Measurements from ENCODE around the gene TMEM132A. TPM values are rescaled to one million over a fixed set of nuclear protein-coding genes. Genes with fewer than 3 reads are reported as not detected.

Gene TMEM132A
- total and polyA plus RNA-seq, 10 donors = 5.6 to 15.6 (median 10.5) TPM

- no peaks in the 10 kb centered on the region for H3K27me3 ChIP-seq (replicated peaks in 1 of 7)
- no peak overlapping the region for H3K4me3 ChIP-seq
- no peak for DNase-seq
- no peaks in the 10 kb centered on the region for H3K9me3 ChIP-seq
- peak overlapping the region in 5 of 8 donors; percentile 23 to 70 (median 48) for H3K27ac ChIP-seq
- intact Hi-C loops (cut with DNase I; ENCODE audit: low total_unique reads) = loop anchor here (5.0 kb wide), 1 partner anchor 58 kb away; no protein-coding TSS in a partner anchor
- H3K36me3 ChIP-seq = peaks cover 0 to 71% (median 41%) of the 10 kb centered on the region in 6 donors
- 40 to 50% (median 44%) methylated on average over 6 of the region's 6 CpGs for WGBS, 5 donors
- no peak for TF ChIP-seq POLR2A (IDR thresholded peaks at IDR 0.05)
- TF ChIP-seq CTCF (IDR thresholded peaks at IDR 0.05 in 8 of 11, conservative IDR thresholded peaks at IDR 0.05 in 3 of 11) = no peak
- TF ChIP-seq POLR2AphosphoS5 (IDR thresholded peaks at IDR 0.05) = no peak
- H3K4me1 ChIP-seq = peaks cover 0 to 23% (median 17%) of the 10 kb centered on the region in 6 donors
Measured at GRCh38 chr11:60889869-60890311, 34.4 kb upstream of the TMEM132A start.

GRCh38 chr11:60890696-60891095 lies 33.6 kb upstream of the TMEM132A start:
- peaks cover 0 to 23% (median 17%) of the 10 kb centered on the region in 6 donors for H3K4me1 ChIP-seq
- TF ChIP-seq POLR2A (IDR thresholded peaks at IDR 0.05) (no peak), CTCF (IDR thresholded peaks at IDR 0.05 in 8 of 11, conservative IDR thresholded peaks at IDR 0.05 in 3 of 11) (no peak), POLR2AphosphoS5 (IDR thresholded peaks at IDR 0.05) (peak in 2 of 3 donors; percentile 52 to 62)
- no peak for DNase-seq
- H3K27ac ChIP-seq = peak overlapping the region in 5 of 8 donors; percentile 23 to 70 (median 51)
- 37 to 51% (median 41%) methylated on average over 5 of the region's 5 CpGs for WGBS, 5 donors
- no peak overlapping the region for H3K4me3 ChIP-seq
- H3K27me3 ChIP-seq (replicated peaks in 1 of 7) = no peaks in the 10 kb centered on the region
- H3K9me3 ChIP-seq = no peaks in the 10 kb centered on the region
- intact Hi-C loops (cut with DNase I; ENCODE audit: low total_unique reads) = no loop called here
- H3K36me3 ChIP-seq = peaks cover 0 to 79% (median 49%) of the 10 kb centered on the region in 6 donors

GRCh38 chr11:60891103-60891741 lies 33.0 kb upstream of the TMEM132A start:
- Histone ChIP-seq H3K4me1 (peaks cover 0 to 23% (median 17%) of the 10 kb centered on the region in 6 donors), H3K4me3 (no peak overlapping the region), H3K36me3 (peaks cover 1 to 85% (median 54%) of the 10 kb centered on the region in 6 donors), H3K9me3 (no peaks in the 10 kb centered on the region), H3K27me3 (replicated peaks in 1 of 7) (no peaks in the 10 kb centered on the region), H3K27ac (peak overlapping the region in 4 of 8 donors; percentile 39 to 70 (median 56))
- TF ChIP-seq POLR2A (IDR thresholded peaks at IDR 0.05) (no peak), POLR2AphosphoS5 (IDR thresholded peaks at IDR 0.05) (no peak), CTCF (IDR thresholded peaks at IDR 0.05 in 8 of 11, conservative IDR thresholded peaks at IDR 0.05 in 3 of 11) (no peak)
- intact Hi-C loops (cut with DNase I; ENCODE audit: low total_unique reads) = no loop called here
- no peak for DNase-seq
- 59 to 71% (median 66%) methylated on average over 6 to 7 of the region's 7 CpGs for WGBS, 5 donors

- H3K27ac ChIP-seq = no peak overlapping the region
- H3K27me3 ChIP-seq (replicated peaks in 1 of 7) = no peaks in the 10 kb centered on the region
- no peak overlapping the region for H3K4me3 ChIP-seq
- intact Hi-C loops (cut with DNase I; ENCODE audit: low total_unique reads) = no loop called here
- H3K9me3 ChIP-seq = no peaks in the 10 kb centered on the region
- H3K4me1 ChIP-seq = peaks cover 0 to 20% (median 11%) of the 10 kb centered on the region in 6 donors
- H3K36me3 ChIP-seq = peaks cover 7 to 99% (median 90%) of the 10 kb centered on the region in 6 donors
- no peak for DNase-seq
- 75 to 90% (median 80%) methylated on average over 5 of the region's 5 CpGs for WGBS, 5 donors
- TF ChIP-seq POLR2AphosphoS5 (IDR thresholded peaks at IDR 0.05) = no peak
- TF ChIP-seq CTCF (IDR thresholded peaks at IDR 0.05 in 8 of 11, conservative IDR thresholded peaks at IDR 0.05 in 3 of 11) = no peak
- TF ChIP-seq POLR2A (IDR thresholded peaks at IDR 0.05) = no peak
Measured at GRCh38 chr11:60895687-60896086, 28.6 kb upstream of the TMEM132A start.

Data from spleen (tissue), 11 donors.